Suppressor macrophage treated with lipopolysaccharide for 1 hour (primary cell): ENCODE results near the gene CD8B.
"Not testable (repeated sequence)": the region's sequence is repeated elsewhere in the genome, so short reads cannot be mapped to it uniquely, and the experiment has no call there.

Experiments used
- DNase-seq, 3 donors: peaks; one replicate each; pipeline ENCODE4 v3.0.0-alpha.2; 2020 to 2022

Gene CD8B

GRCh38 chr2:86861628-86862379 lies at the start of gene CD8B:
Gene CD8B (minus strand): TSS chr2:86861886. CDS start chr2:86861865, 21 bp downstream.
- DNase-seq: not testable (repeated sequence)

GRCh38 chr2:86905868-86906267 lies 44.2 kb upstream of the CD8B start:
- not testable (repeated sequence) for DNase-seq

GRCh38 chr2:86900687-86901086 lies 39.0 kb upstream of the CD8B start:
- peak in 1 of 3 donors; percentile 1 for DNase-seq

DNA sequence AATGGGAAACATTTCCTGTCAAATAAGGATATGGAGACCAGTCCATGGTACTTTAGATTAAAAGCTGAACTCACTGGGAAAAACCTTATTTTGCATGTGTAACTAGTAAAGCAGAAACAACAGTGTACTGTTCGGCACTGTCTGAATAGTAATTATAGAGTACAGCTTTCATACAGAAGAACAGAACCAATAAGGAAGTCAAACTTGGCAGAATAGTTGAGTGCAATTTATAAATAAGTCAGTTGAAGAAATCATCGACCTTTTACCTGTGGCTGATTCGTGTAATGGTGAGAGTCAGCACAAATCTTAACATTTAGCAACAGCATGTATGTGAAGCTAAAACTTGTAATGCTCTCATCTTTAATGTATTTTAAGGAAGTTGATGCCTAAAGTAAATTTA lies 24.3 kb upstream of the CD8B start:
- not testable (repeated sequence) for DNase-seq

DNA sequence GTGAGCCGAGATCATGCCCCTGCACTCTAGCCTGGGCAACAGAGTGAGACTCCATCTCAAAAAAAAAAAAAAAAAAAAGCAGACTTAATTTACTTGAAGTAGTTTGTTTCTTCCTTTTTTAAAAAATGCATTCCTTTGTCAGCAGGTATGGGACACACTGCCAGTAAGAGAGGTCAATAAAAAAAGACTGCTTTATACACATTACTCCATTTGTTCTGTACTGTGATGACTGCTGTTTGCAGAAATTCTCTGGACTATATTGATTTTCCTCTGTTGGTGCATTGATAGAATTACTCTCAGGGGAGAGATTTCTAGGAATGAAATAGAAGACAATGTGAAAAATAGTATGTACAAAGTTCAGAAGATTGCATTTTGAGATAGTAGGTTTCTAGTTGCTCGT lies 21.2 kb upstream of the CD8B start:
- DNase-seq: not testable (repeated sequence)

DNA sequence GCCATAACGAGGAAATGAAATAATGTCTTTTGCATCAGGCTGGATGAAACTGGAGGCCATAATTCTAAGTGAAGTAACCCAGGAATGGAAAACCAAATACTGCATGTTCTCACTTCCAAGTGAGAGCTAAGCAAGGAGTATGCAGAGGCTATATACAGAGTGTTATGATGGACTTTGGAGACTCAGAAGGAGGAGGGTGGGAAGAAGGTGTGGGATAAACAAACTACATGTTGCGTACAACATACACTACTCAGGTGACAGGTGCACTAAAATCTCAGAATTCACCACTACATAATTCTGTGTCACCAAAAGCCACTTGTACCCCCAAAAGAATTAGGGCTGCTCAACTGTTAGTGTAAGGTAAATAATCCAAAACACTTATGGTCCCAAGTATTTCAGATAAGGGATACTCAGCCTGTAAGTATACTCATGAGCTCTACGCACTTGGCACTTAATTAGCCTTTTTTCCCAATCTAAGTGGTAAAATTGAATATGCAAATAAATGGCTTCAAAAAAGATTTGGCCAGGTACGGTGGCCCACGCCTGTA lies 20.5 kb upstream of the CD8B start:
- DNase-seq: not testable (repeated sequence)

DNA sequence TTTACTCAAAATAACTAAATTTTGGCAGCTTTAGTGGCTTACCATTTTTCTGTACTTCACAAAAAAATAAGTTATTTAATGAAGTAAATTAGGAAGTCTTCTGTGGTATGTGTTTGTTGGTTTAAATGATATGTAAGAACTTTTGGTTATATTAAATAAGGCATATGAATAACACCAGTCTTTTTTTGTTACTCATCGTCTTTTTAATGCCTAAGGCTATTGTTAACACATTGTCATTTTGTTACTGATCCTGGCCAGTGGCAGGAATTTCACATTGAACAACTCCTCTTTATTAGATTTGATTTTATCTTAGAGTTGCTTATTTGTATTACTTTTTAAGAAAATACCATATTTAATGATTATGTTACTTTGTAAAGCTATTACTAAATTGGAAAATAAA lies 17.3 kb upstream of the CD8B start:
- DNase-seq: not testable (repeated sequence)

DNA sequence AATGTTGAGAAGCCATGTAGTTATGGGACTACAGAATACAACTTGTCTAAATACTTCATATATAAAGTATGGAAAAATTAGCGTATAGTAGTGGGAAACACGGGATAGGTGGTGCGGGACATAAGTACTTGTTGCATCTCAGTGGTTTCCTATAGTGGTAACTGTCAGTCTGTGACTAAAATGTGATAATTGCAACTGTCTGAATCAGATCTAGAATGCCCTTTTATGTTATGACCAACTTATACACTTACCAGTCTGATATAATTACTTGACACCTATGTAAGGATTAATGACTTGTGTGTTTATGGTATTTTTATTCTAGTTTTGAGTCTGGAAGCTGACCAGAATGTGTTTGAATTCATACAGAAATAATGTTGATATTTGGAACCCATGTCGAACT lies 9.3 kb upstream of the CD8B start:
- not testable (repeated sequence) for DNase-seq

GRCh38 chr2:86868895-86869468 lies 7.3 kb upstream of the CD8B start:
- not testable (repeated sequence) for DNase-seq

DNA sequence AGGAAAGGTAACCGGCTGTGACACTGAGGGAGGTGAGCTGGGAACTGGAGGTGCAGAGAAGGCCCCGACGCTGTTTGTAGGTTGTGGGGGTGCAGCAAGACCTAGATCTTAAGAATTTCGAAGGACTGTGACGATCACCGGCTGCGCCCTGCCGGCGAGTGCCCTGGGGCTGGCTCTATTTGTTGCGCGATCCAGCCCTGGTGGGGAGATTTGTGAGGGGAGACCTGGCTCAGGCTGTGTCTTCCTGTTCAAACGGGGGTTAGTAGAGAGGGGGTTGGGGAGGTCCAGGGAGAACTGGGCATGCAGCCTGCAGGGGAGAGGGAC lies 656 bp upstream of the CD8B start:
- not testable (repeated sequence) for DNase-seq

- DNase-seq: not testable (repeated sequence)
Observed at GRCh38 chr2:86861175-86861574, 511 bp downstream of the CD8B start.

GRCh38 chr2:86860573-86860972 lies 1.1 kb downstream of the CD8B start:
- not testable (repeated sequence) for DNase-seq

- not testable (repeated sequence) for DNase-seq
Observed at GRCh38 chr2:86857688-86858087, 4.0 kb downstream of the CD8B start.

GRCh38 chr2:86856498-86856897 lies 5.2 kb downstream of the CD8B start:
- not testable (repeated sequence) for DNase-seq

DNA sequence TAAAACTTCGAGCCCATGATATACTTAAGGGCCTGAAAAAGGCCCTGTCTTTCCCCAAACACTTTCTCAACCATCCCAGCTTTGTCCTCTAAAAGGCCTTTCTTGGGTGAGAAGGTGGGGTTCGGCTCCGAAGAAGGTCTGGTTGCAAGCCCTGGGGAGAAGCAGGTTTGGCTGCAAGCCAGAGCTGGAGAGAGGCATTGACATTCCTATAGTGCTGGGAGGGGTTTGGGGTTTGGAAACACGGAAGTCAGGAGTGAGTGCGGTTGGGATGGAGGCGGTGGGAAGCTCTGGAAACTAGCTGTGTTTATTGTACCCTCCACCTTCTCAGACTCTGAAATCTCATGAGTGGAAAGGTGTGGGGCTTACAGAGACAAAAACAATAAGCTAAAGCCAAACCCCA lies 5.7 kb downstream of the CD8B start:
- not testable (repeated sequence) for DNase-seq

- not testable (repeated sequence) for DNase-seq
Observed at GRCh38 chr2:86851581-86851980, 10.1 kb downstream of the CD8B start.

- DNase-seq: not testable (repeated sequence)
Observed at GRCh38 chr2:86842607-86843234, 19.0 kb downstream of the CD8B start.

DNA sequence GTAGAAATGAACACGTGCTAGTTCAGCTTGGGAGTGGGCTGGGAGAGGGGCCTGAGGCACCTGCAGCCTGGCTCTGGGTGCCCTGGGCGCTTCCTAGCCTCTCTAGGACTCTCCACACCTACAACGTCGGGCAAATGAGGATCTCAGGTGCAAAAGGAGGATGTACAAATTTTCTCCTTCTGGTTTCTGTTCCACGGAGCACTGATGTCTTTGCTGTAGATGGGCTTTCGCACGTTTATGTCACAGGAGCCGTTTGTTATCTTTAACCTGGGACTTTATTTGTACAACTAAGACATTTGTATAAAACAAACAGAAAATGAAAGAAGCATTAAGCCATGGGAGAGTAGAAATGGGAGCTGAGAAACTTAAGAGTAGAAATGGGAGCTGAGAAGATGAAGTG lies 20.4 kb downstream of the CD8B start:
- DNase-seq: not testable (repeated sequence)

DNA sequence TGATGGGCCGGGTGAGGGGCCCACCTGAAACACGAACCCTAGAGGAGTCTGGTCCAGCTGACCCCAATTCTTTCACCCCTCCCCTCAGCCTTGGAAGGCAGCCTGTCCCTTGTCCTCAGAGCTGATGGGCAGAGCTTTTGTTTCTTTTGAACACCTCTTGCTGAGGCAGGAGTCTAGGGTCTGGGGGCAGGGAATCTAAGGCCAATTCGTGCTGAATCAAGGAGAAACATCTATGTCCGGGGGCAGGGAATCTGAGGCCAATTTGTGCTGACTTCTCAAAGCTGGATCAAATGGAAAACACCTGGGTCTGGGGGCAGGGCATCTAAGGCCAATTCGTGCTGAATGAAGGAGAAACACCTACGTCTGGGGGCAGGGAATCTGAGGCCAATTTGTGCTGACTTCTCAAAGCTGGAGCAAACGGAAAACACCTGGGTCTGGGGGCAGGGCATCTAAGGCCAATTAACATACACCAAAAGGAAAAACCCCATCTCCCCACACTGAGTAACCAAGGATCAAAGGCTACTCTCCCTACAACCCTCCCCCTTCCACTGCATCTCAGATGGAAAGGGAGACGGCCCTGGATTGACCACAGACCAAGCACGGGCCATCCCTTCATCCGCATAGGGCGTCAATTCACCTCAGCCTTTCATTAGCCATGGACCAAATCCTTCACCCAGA lies 21.7 kb downstream of the CD8B start:
- DNase-seq: not testable (repeated sequence)

DNA sequence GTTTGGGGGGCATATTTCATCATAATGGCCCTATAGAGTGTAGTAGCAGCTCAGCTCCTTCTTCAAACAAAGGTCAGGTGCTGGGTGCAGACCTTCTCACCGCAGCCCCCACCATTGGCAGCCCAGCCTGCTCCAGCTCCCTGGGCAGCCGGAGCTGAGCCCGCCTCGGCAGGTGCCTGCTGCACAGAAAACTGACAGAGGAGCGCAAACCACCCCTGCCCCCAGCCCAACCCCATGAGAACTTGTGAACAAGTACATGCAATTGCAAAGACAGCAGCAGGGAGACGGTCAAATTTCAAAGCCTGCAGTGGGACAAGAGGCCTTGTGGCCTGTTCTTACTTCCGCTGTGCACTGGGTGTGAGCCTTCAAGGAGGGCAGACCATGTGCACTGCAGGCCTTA lies 22.2 kb downstream of the CD8B start:
- not testable (repeated sequence) for DNase-seq

- DNase-seq: not testable (repeated sequence)
Observed at GRCh38 chr2:86837714-86838113, 24.0 kb downstream of the CD8B start.

DNA sequence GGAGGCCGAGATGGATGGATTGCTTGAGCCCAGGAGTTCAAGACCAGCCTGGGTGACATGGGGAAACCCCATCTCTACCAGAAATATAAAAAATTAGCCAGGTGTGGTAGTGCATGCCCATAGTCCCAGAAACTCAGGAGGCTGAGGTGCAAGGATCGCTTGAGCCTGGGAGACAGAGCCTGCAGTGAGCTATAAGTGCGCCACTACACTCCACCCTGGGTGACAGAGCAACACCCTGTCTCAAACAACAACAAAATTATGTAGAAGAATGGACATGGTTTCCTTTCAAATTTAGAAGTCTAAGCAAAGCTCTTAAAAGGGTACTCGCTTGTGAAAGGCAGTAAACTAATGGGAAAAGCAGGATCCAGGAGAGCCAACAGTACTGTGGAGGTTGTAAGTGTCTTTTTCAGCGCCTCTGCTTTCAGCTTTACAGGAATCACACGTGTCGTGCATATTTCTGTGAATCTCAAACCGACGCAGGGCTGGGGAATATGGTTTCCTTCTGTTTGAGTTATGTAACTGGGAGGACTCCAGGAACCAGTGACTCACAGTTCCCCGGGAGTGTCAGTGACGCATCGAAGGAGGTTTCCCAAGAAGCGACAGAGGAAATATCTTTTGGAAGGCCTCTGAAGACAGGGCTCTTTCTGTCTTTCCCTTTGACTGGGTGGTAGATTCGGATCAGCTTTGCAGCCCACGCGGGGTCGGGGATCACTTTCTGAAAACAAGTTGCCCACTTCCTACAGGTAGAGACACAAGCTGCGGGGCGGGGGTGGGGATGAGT lies 24.6 kb downstream of the CD8B start:
- DNase-seq: peak; percentile 88 to 93 (median 93)
